ENCODE results near the gene IL6R. TPM values are rescaled to one million over a fixed set of nuclear protein-coding genes. Genes with fewer than 3 reads are reported as not detected.

IL6R gene
- total RNA-seq, 2 experiments from 2014 or later, result 2.2 to 2.5 TPM

- H3K4me1 Mint-ChIP-seq (ENCODE audit: low read depth), result peaks cover 60% of the 10 kb centered on the region
- peak overlapping the region; percentile 55 for H3K4me3 Mint-ChIP-seq
- intact Hi-C loops (cut with micrococcal nuclease), result loop anchor here (10.0 kb wide), 1 partner anchor 85 kb away; no protein-coding TSS in a partner anchor
- no peaks in the 10 kb centered on the region for H3K27me3 Mint-ChIP-seq
- DNase-seq, result no peak
- H3K27ac Mint-ChIP-seq, result peak overlapping the region; percentile 93
- peak; percentile 40 for ATAC-seq
- peaks cover 8% of the 10 kb centered on the region for H3K36me3 Mint-ChIP-seq (ENCODE audit: low read depth)
- ChIA-PET CTCF (interaction anchor here (1.0 to 2.6 kb wide), 4 partner anchors 37 to 106 kb away, joined by 3 to 10 read pairs (median 3); no protein-coding TSS in a partner anchor), POLR2A (interaction anchor here (1.4 to 1.5 kb wide), 2 partner anchors 54 to 96 kb away, joined by 3 to 4 read pairs; no protein-coding TSS in a partner anchor)
- TF ChIP-seq CTCF (IDR thresholded peaks at IDR 0.05), result no peak
- H3K9me3 Mint-ChIP-seq, result no peaks in the 10 kb centered on the region
Observed at GRCh38 chr1:154440036-154440804, 35.1 kb downstream of the IL6R start.

- intact Hi-C loops (cut with micrococcal nuclease), result loop anchor here (10.0 kb wide), 1 partner anchor 87 kb away; no protein-coding TSS in a partner anchor
- Mint-ChIP-seq H3K27ac (peak overlapping the region; percentile 39), H3K4me1 (ENCODE audit: low read depth) (peaks cover 68% of the 10 kb centered on the region), H3K36me3 (ENCODE audit: low read depth) (peaks cover 14% of the 10 kb centered on the region), H3K9me3 (no peaks in the 10 kb centered on the region), H3K27me3 (no peaks in the 10 kb centered on the region), H3K4me3 (no peak overlapping the region)
- no peak for ATAC-seq
- no peak for DNase-seq
- POLR2A ChIA-PET, result interaction anchor here (0.7 to 1.5 kb wide), 3 partner anchors 22 to 265 kb away, joined by 3 to 4 read pairs (median 4); no protein-coding TSS in a partner anchor
- CTCF ChIA-PET, result interaction anchor here (0.8 to 1.9 kb wide), 11 partner anchors 10 to 107 kb away, joined by 3 to 7 read pairs (median 5); no protein-coding TSS in a partner anchor
- no peak for TF ChIP-seq CTCF (IDR thresholded peaks at IDR 0.05)
Observed at GRCh38 chr1:154441241-154441888, 36.2 kb downstream of the IL6R start.

GRCh38 chr1:154442006-154442740 is 37.0 kb downstream of the IL6R start:
- DNase-seq (no peak), ATAC-seq (no peak)
- CTCF ChIA-PET, result interaction anchor here (0.8 to 1.9 kb wide), 14 partner anchors 10 to 107 kb away, joined by 3 to 7 read pairs (median 4); no protein-coding TSS in a partner anchor
- intact Hi-C loops (cut with micrococcal nuclease), result loop anchor here (10.0 kb wide), 1 partner anchor 87 kb away; no protein-coding TSS in a partner anchor
- Mint-ChIP-seq H3K4me3 (no peak overlapping the region), H3K27ac (peak overlapping the region; percentile 51), H3K9me3 (no peaks in the 10 kb centered on the region), H3K27me3 (no peaks in the 10 kb centered on the region), H3K36me3 (ENCODE audit: low read depth) (peaks cover 14% of the 10 kb centered on the region), H3K4me1 (ENCODE audit: low read depth) (peaks cover 68% of the 10 kb centered on the region)
- POLR2A ChIA-PET, result interaction anchor here (0.7 to 1.5 kb wide), 3 partner anchors 23 to 265 kb away, joined by 3 to 4 read pairs (median 4); no protein-coding TSS in a partner anchor
- peak; percentile 37 for TF ChIP-seq CTCF (IDR thresholded peaks at IDR 0.05)

- H3K27me3 Mint-ChIP-seq, result no peaks in the 10 kb centered on the region
- H3K36me3 Mint-ChIP-seq (ENCODE audit: low read depth), result peaks cover 10% of the 10 kb centered on the region
- intact Hi-C loops (cut with micrococcal nuclease), result loop anchor here (10.0 kb wide), 1 partner anchor 89 kb away; no protein-coding TSS in a partner anchor
- POLR2A ChIA-PET, result no interaction called here
- peaks cover 62% of the 10 kb centered on the region for H3K4me1 Mint-ChIP-seq (ENCODE audit: low read depth)
- ATAC-seq (no peak), DNase-seq (no peak)
- H3K27ac Mint-ChIP-seq, result no peak overlapping the region
- no peaks in the 10 kb centered on the region for H3K9me3 Mint-ChIP-seq
- H3K4me3 Mint-ChIP-seq, result no peak overlapping the region
- TF ChIP-seq CTCF (IDR thresholded peaks at IDR 0.05), result no peak
- CTCF ChIA-PET, result interaction anchor here (1.0 to 2.4 kb wide), 6 partner anchors 11 to 90 kb away, joined by 3 to 9 read pairs (median 5); no protein-coding TSS in a partner anchor
Observed at GRCh38 chr1:154443274-154444013, 38.3 kb downstream of the IL6R start.
